Natural killer cell (primary cell): Measurements from ENCODE around the gene CTNNA3. TPM values are rescaled to one million over a fixed set of nuclear protein-coding genes. Genes with fewer than 3 reads are reported as not detected.

ENCODE experiments used
- ATAC-seq, 3 donors: fragments of 150-1000 bp in 2 of 3; fragments of 200-7000 bp in 1 of 3; cut with Tn5 transposase; 1 replicate in 1 of 3; 2 replicates in 2 of 3; pipeline ENCODE4 v1.10.0; 2021; ENCODE audit warnings: mild to moderate bottlenecking in 2 of 3, moderate library complexity in 2 of 3
- DNase-seq, 2 donors: peaks; one replicate each; pipeline versions ENCODE4 v3.0.0 to v3.0.0-alpha.2; 2013 to 2021; ENCODE audit warnings: mixed read lengths in 1 of 2
- H3K27ac ChIP-seq: one replicate; pipeline ENCODE4 v1.5.1; 2013; ENCODE audit warnings: mild to moderate bottlenecking, low read length
- H3K27me3 ChIP-seq: one replicate; pipeline ENCODE4 v1.6.1; 2013; ENCODE audit warnings: low read length; ENCODE audit not compliant: control insufficient read depth, insufficient read depth
- H3K36me3 ChIP-seq: one replicate; pipeline ENCODE4 v1.6.1; 2013; ENCODE audit warnings: low read length; ENCODE audit not compliant: control insufficient read depth, insufficient read depth
- H3K4me1 ChIP-seq: one replicate; pipeline ENCODE4 v1.6.1; 2013; ENCODE audit warnings: low read length; ENCODE audit not compliant: control insufficient read depth, insufficient read depth
- H3K4me3 ChIP-seq: one replicate; pipeline ENCODE4 v1.5.1; 2013; ENCODE audit warnings: low read length
- H3K9me3 ChIP-seq: one replicate; pipeline ENCODE4 v1.6.1; 2013; ENCODE audit warnings: low read length; ENCODE audit not compliant: control insufficient read depth, insufficient read depth
- H3K27ac Mint-ChIP-seq, 2 donors: one replicate each; pipeline ENCODE4 v1.8.0; 2022; ENCODE audit warnings: mild to moderate bottlenecking in 2 of 2, mixed read lengths in 2 of 2, moderate library complexity in 1 of 2
- H3K27me3 Mint-ChIP-seq, 2 donors: one replicate each; pipeline ENCODE4 v1.8.0; 2022; ENCODE audit warnings: low read depth in 2 of 2, mixed read lengths in 2 of 2
- H3K36me3 Mint-ChIP-seq: one replicate; pipeline ENCODE4 v1.8.0; 2022; ENCODE audit warnings: mixed read lengths
- H3K4me1 Mint-ChIP-seq, 2 donors: one replicate each; pipeline ENCODE4 v1.8.0; 2022; ENCODE audit warnings: mixed read lengths in 2 of 2
- H3K4me3 Mint-ChIP-seq: one replicate; pipeline ENCODE4 v1.8.0; 2022; ENCODE audit warnings: mild to moderate bottlenecking, moderate library complexity, mixed read lengths
- H3K9me3 Mint-ChIP-seq, 2 donors: one replicate each; pipeline ENCODE4 v1.8.0; 2022; ENCODE audit warnings: mixed read lengths in 2 of 2
- WGBS: methylation state at CpG from one replicate; pipeline ENCODE4 v1.1.7; 2013; ENCODE audit warnings: missing lambda C conversion rate; ENCODE audit not compliant: insufficient coverage; 5-methylcytosine and 5-hydroxymethylcytosine counted together
- intact Hi-C: fragments of 100-400 bp; cut with micrococcal nuclease; formaldehyde crosslinking; loops from one replicate; pipeline ENCODE4 v1.14.2; 2022
- total RNA-seq, 4 donors: library from RNA; stranded (reverse); fragments of 120-200 nt in 1 of 4; gene quantifications; one replicate each; pipeline versions ENCODE4 v1.2.3 to v1.2.4, GENCODE V29; 2013 to 2022
- TF ChIP-seq, protein P1 (sequence below): fragments of 200-600 bp; IDR thresholded peaks from one replicate; pipeline ENCODE4 v1.8.0; 2022; ENCODE audit warnings: antibody characterized with exemption

Gene CTNNA3
- total RNA-seq, 3 donors from 2014 or later (not counting 1 experiment from before 2014, with no cell fraction given): not detected

GRCh38 chr10:67144530-67144929 is 551.5 kb downstream of the CTNNA3 start:
- TF ChIP-seq, protein P1, sequence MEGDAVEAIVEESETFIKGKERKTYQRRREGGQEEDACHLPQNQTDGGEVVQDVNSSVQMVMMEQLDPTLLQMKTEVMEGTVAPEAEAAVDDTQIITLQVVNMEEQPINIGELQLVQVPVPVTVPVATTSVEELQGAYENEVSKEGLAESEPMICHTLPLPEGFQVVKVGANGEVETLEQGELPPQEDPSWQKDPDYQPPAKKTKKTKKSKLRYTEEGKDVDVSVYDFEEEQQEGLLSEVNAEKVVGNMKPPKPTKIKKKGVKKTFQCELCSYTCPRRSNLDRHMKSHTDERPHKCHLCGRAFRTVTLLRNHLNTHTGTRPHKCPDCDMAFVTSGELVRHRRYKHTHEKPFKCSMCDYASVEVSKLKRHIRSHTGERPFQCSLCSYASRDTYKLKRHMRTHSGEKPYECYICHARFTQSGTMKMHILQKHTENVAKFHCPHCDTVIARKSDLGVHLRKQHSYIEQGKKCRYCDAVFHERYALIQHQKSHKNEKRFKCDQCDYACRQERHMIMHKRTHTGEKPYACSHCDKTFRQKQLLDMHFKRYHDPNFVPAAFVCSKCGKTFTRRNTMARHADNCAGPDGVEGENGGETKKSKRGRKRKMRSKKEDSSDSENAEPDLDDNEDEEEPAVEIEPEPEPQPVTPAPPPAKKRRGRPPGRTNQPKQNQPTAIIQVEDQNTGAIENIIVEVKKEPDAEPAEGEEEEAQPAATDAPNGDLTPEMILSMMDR: no peak
- no peaks in the 10 kb centered on the region for H3K4me1 Mint-ChIP-seq

GRCh38 chr10:67141300-67141699 is 554.7 kb downstream of the CTNNA3 start:
- no peak for ATAC-seq
- Mint-ChIP-seq H3K4me1 (no peaks in the 10 kb centered on the region), H3K4me3 (no peak overlapping the region), H3K9me3 (peaks cover 6 to 13% of the 10 kb centered on the region in 2 donors), H3K36me3 (no peaks in the 10 kb centered on the region), H3K27me3 (no peaks in the 10 kb centered on the region), H3K27ac (no peak overlapping the region)
- DNase-seq: no peak
- Histone ChIP-seq H3K9me3 (no peaks in the 10 kb centered on the region), H3K4me1 (no peaks in the 10 kb centered on the region), H3K27me3 (no peaks in the 10 kb centered on the region), H3K27ac (no peak overlapping the region), H3K36me3 (no peaks in the 10 kb centered on the region), H3K4me3 (no peak overlapping the region)
- TF ChIP-seq, protein P1: no peak
- intact Hi-C loops: no loop called here
- WGBS: 79% methylated on average over 6 of the region's 6 CpGs

More at GRCh38 chr10:67144530-67144929, 551.5 kb downstream of the CTNNA3 start:
- 100% methylated on average over 1 of the region's 1 CpG for WGBS
- H3K36me3 ChIP-seq: no peaks in the 10 kb centered on the region
- ATAC-seq (no peak), DNase-seq (no peak)
- no peak overlapping the region for H3K4me3 Mint-ChIP-seq
- intact Hi-C loops: no loop called here
- H3K36me3 Mint-ChIP-seq: peaks cover 7% of the 10 kb centered on the region
- peaks cover 6 to 8% of the 10 kb centered on the region in 2 donors for H3K9me3 Mint-ChIP-seq
- no peak overlapping the region for H3K4me3 ChIP-seq
- H3K27ac ChIP-seq: no peak overlapping the region
- no peaks in the 10 kb centered on the region for H3K9me3 ChIP-seq
- H3K4me1 ChIP-seq: no peaks in the 10 kb centered on the region
- no peak overlapping the region for H3K27ac Mint-ChIP-seq
- no peaks in the 10 kb centered on the region for H3K27me3 Mint-ChIP-seq
- H3K27me3 ChIP-seq: no peaks in the 10 kb centered on the region

- H3K27ac Mint-ChIP-seq: no peak overlapping the region
- H3K27ac ChIP-seq: no peak overlapping the region
- no peaks in the 10 kb centered on the region for H3K4me1 Mint-ChIP-seq
- H3K36me3 ChIP-seq: no peaks in the 10 kb centered on the region
- intact Hi-C loops: no loop called here
- no peaks in the 10 kb centered on the region for H3K36me3 Mint-ChIP-seq
- H3K27me3 ChIP-seq: no peaks in the 10 kb centered on the region
- no CpG with 5 or more reads among the region's 2 CpGs for WGBS
- no peaks in the 10 kb centered on the region for H3K9me3 ChIP-seq
- DNase-seq (no peak), ATAC-seq (no peak)
- H3K4me3 Mint-ChIP-seq: no peak overlapping the region
- no peaks in the 10 kb centered on the region for H3K4me1 ChIP-seq
- TF ChIP-seq, protein P1: no peak
- no peak overlapping the region for H3K4me3 ChIP-seq
- no peaks in the 10 kb centered on the region for H3K27me3 Mint-ChIP-seq
- peaks cover 3 to 12% of the 10 kb centered on the region in 2 donors for H3K9me3 Mint-ChIP-seq
These were observed 555.4 kb downstream of the CTNNA3 start for GRCh38 chr10:67140641-67141040.

DNA sequence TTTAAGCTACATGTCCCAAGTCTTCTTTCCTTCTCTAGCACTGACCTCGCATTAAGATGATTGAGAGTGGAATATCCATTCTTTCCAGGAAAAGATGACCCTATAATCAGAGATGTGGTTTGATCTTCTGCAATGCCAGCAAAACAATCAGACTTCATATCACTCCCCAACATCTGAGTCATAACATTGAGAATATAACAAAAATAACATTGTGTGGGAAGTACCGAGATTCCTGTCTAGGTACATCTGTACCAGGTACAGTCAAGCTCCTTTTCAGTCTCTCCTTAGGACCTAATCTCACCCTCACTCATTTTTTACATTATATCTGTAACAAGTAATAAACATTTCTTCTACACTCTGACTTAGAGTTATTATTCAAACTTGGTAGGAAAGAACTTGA is 568.6 kb downstream of the CTNNA3 start:
- Histone ChIP-seq H3K4me1 (no peaks in the 10 kb centered on the region), H3K27me3 (no peaks in the 10 kb centered on the region), H3K27ac (no peak overlapping the region), H3K4me3 (no peak overlapping the region), H3K9me3 (no peaks in the 10 kb centered on the region), H3K36me3 (no peaks in the 10 kb centered on the region)
- intact Hi-C loops: no loop called here
- WGBS: no CpG with 5 or more reads among the region's 2 CpGs
- Mint-ChIP-seq H3K4me1 (no peaks in the 10 kb centered on the region), H3K36me3 (no peaks in the 10 kb centered on the region), H3K9me3 (peaks cover 0 to 6% of the 10 kb centered on the region in 2 donors), H3K4me3 (no peak overlapping the region), H3K27ac (no peak overlapping the region), H3K27me3 (no peaks in the 10 kb centered on the region)
- no peak for DNase-seq
- TF ChIP-seq, protein P1: no peak
- no peak for ATAC-seq
